ENCODE results near the gene NEK5. TPM values are rescaled to one million over a fixed set of nuclear protein-coding genes. Genes with fewer than 3 reads are reported as not detected.

The NEK5 gene
- total and polyA plus RNA-seq, 2 of the 8 experiments (the other 6 are each of a cell fraction or from before 2014, with no cell fraction given): 0.12 to 0.35 TPM

GRCh38 chr13:52109116-52109670 lies 19.7 kb downstream of the NEK5 start:
- no peak overlapping the region for H3K14ac ChIP-seq (ENCODE audit: insufficient read length)
- H2BK15ac ChIP-seq (ENCODE audit: low read length): no peak overlapping the region
- no peak overlapping the region for H3K4me3 ChIP-seq (ENCODE audit: extremely low read depth in 1 of 4, insufficient read depth in 2 of 4, low read depth in 3 of 4, low read length in 4 of 4)
- H2AK5ac ChIP-seq (ENCODE audit: low read depth, low read length): no peak overlapping the region
- H3K23ac ChIP-seq (ENCODE audit: insufficient read length): no peak overlapping the region
- no peaks in the 10 kb centered on the region for H3K79me1 ChIP-seq (ENCODE audit: low read depth, low read length)
- no peak overlapping the region for H2BK12ac ChIP-seq (ENCODE audit: low read depth, low read length)
- H3K9ac ChIP-seq (replicated peaks in 1 of 4; ENCODE audit: extremely low read depth in 1 of 4, low read depth in 3 of 4, low read length in 3 of 4): no peak overlapping the region
- no peaks in the 10 kb centered on the region for H3K79me2 ChIP-seq (ENCODE audit: control insufficient read depth in 1 of 2, insufficient read depth in 2 of 2, low read length in 2 of 2)
- H3K4me1 ChIP-seq (replicated peaks in 1 of 4; ENCODE audit: control insufficient read depth in 3 of 4, insufficient read depth in 4 of 4, low read length in 3 of 4): no peaks in the 10 kb centered on the region
- H3K9me3 ChIP-seq (ENCODE audit: insufficient read depth in 2 of 2, low read depth in 1 of 2, low read length in 1 of 2): peaks cover 0 to 2% of the 10 kb centered on the region in 2 experiments; a peak in 2 of 4 replicates
- 82% methylated on average over 1 of the region's 1 CpG; no CpG with 5 or more reads in 1 of the 2 experiments for WGBS, 2 experiments (ENCODE audit: extremely low coverage in 1 of 2, insufficient coverage in 1 of 2, insufficient read length in 1 of 2, insufficient replicate concordance in 2 of 2, low coverage in 1 of 2, low lambda C conversion rate in 2 of 2, missing lambda C conversion rate in 1 of 2)
- H3K4ac ChIP-seq (replicated peaks; ENCODE audit: insufficient read length, low read depth, low read length): no peak overlapping the region
- no peak overlapping the region for H3K56ac ChIP-seq (replicated peaks; ENCODE audit: insufficient read length, low read depth, low read length)
- no peak overlapping the region for H2BK5ac ChIP-seq (ENCODE audit: low read depth, low read length)
- H3K27ac ChIP-seq (ENCODE audit: low read depth, low read length): no peak overlapping the region
- H3K23me2 ChIP-seq (ENCODE audit: low read depth, low read length): no peaks in the 10 kb centered on the region
- H2AFZ ChIP-seq (ENCODE audit: low read length): no peak overlapping the region
- H4K91ac ChIP-seq (replicated peaks; ENCODE audit: insufficient read length, low read length): no peak overlapping the region
- H2BK120ac ChIP-seq (replicated peaks; ENCODE audit: low read depth, low read length): no peak overlapping the region
- no peak overlapping the region for H3K4me2 ChIP-seq (ENCODE audit: insufficient read depth in 1 of 2, low read depth in 2 of 2, low read length in 2 of 2)
- no peaks in the 10 kb centered on the region for H4K20me1 ChIP-seq (replicated peaks in 1 of 2; ENCODE audit: control insufficient read depth in 1 of 2, insufficient read depth in 2 of 2, low read length in 2 of 2)
- FAIRE-seq: no peak
- H3K27me3 ChIP-seq (replicated peaks in 1 of 4; ENCODE audit: control insufficient read depth in 3 of 4, extremely low read depth in 1 of 4, insufficient read depth in 3 of 4, low read length in 3 of 4): no peaks in the 10 kb centered on the region
- H2BK20ac ChIP-seq (ENCODE audit: low read length): no peak overlapping the region
- no peaks in the 10 kb centered on the region for H3K36me3 ChIP-seq (ENCODE audit: control insufficient read depth in 2 of 4, insufficient read depth in 4 of 4, low read length in 3 of 4)
- DNase-seq (ENCODE audit: low read depth in 1 of 2, low spot score in 2 of 2): no peak
- no peak overlapping the region for H3K18ac ChIP-seq (ENCODE audit: extremely low read depth, low read length)
- ChIA-PET POLR2A (ENCODE audit: partially characterized antibody) (no interaction called here), CTCF (ENCODE audit: partially characterized antibody) (interaction anchor here (0.6 to 1.4 kb wide), 3 partner anchors 11 to 47 kb away, joined by 3 to 4 read pairs (median 3); no protein-coding TSS in a partner anchor)
- no peak overlapping the region for H4K5ac ChIP-seq (ENCODE audit: insufficient read length, low read depth, low read length)
- H4K8ac ChIP-seq (ENCODE audit: extremely low read depth, insufficient read depth, low read length): no peak overlapping the region
- TF ChIP-seq EZH2 (IDR thresholded peaks at IDR 0.05; ENCODE audit: low read depth, low read length, severe bottlenecking): no peak
- TF ChIP-seq JUND (IDR thresholded peaks at IDR 0.05; ENCODE audit: low read length): no peak
- no peak for TF ChIP-seq E2F6 (IDR thresholded peaks at IDR 0.05)
- no peak for TF ChIP-seq MAFK (IDR thresholded peaks at IDR 0.05; ENCODE audit: low read depth, low read length)
- TF ChIP-seq TBP (IDR thresholded peaks at IDR 0.05; ENCODE audit: low read depth, low read length): no peak
- no peak for TF ChIP-seq ATF2 (IDR thresholded peaks at IDR 0.05; ENCODE audit: low read length)
- TF ChIP-seq GTF2F1 (IDR thresholded peaks at IDR 0.05; ENCODE audit: borderline replicate concordance, low read depth, low read length): no peak
- TF ChIP-seq FOSL1 (IDR thresholded peaks at IDR 0.05; ENCODE audit: insufficient read depth, low read depth, low read length): no peak
- no peak for TF ChIP-seq HDAC6 (IDR thresholded peaks at IDR 0.05; ENCODE audit: low read depth, low read length)
- TF ChIP-seq NRF1 (IDR thresholded peaks at IDR 0.05; ENCODE audit: low read depth, low read length): no peak
- TF ChIP-seq KDM5A (IDR thresholded peaks at IDR 0.05; ENCODE audit: low read length): no peak
- TF ChIP-seq ZNF274 (IDR thresholded peaks at IDR 0.05; ENCODE audit: borderline replicate concordance, extremely low read depth, low read length): no peak

Data from H1 (cell line).